Heart left ventricle (tissue), 13 donors: ENCODE measurements around the gene RFT1.

Source experiments
- POLR2A ChIP-seq, 2 donors: fragments of 450-650 bp; IDR thresholded peaks; one replicate each; pipeline ENCODE4 v1.6.1; 2017; ENCODE audit warnings: antibody characterized with exemption in 2 of 2, mild to moderate bottlenecking in 2 of 2, moderate library complexity in 2 of 2
- TF ChIP-seq, protein P1 (sequence below), 12 donors: fragments of 200-600 bp; sonication (generic) in 4 of 12; IDR thresholded peaks; one replicate each; pipeline versions ENCODE4 v1.5.0 to v1.8.0; 2018 to 2022; ENCODE audit warnings: antibody characterized with exemption in 12 of 12, mild to moderate bottlenecking in 5 of 12
- donor health status: ischemic (EF 13 %, LVEDD 7.1; RV severe dilation, severe dysfunction).
- donor health status: DM: no; HTN: yes; CAD: no.
- donor health status: DM: no; HTN: no; CAD: no.
- donor health status: ischemic (EF 25% LVEDD 6.9; RV normal size, moderate dysfunction).
- donor health status: ischemic (EF 25% LVEDD 5.7; RV mildly dilated, moderate dysfunction).
- donor health status: ischemic (EF 35%, LVEDD 5.7; RV mildly dilated, moderate dysfunction).
- donor health status: nonischemic (EF 11% LVEDD 7.7; RV severe dilation, severe dysfunction).
- donor health status: DM: yes; HTN: yes; CAD: no.
- donor health status: PGD.
- donor health status: ischemic (EF 29% LVEDD 5.4; RV normal size, mild dysfunction).
- donor health status: nonischemic (EF 23%, LVEDD 6.1; RV moderate dilation, normal function).

DNA sequence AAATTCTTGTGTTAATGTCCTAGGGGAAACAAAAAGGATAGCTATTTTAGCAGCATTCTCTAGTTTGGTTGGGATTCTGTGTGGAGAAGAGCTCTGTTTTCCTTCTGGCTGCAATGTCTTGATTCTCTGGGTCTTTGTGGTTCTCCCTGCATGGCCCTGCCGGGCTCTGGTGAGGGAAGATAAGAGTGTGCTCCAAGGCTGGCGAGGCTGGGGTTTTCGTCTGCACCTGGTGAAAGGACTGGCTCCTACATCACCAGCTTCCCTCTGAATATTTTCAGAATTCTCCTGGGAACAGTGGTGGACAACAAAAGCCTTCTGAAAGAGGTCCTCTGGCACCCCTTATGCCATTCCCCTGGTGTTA lies 46.3 kb downstream of the RFT1 start:
- TF ChIP-seq, protein P1, sequence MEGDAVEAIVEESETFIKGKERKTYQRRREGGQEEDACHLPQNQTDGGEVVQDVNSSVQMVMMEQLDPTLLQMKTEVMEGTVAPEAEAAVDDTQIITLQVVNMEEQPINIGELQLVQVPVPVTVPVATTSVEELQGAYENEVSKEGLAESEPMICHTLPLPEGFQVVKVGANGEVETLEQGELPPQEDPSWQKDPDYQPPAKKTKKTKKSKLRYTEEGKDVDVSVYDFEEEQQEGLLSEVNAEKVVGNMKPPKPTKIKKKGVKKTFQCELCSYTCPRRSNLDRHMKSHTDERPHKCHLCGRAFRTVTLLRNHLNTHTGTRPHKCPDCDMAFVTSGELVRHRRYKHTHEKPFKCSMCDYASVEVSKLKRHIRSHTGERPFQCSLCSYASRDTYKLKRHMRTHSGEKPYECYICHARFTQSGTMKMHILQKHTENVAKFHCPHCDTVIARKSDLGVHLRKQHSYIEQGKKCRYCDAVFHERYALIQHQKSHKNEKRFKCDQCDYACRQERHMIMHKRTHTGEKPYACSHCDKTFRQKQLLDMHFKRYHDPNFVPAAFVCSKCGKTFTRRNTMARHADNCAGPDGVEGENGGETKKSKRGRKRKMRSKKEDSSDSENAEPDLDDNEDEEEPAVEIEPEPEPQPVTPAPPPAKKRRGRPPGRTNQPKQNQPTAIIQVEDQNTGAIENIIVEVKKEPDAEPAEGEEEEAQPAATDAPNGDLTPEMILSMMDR (IDR thresholded peaks at IDR 0.05): no peak
- no peak for TF ChIP-seq POLR2A (IDR thresholded peaks at IDR 0.05)
